HCT116 (cell line): ENCODE measurements around the gene RNF111. TPM values are rescaled to one million over a fixed set of nuclear protein-coding genes. Genes with fewer than 3 reads are reported as not detected.

ENCODE experiments used
- ATAC-seq: fragments of 200-7000 bp; cut with Tn5 transposase; 2 replicates; pipeline ENCODE4 v1.9.1; 2020; ENCODE audit warnings: mild to moderate bottlenecking, moderate library complexity
- BruUV-seq: library from RNA; stranded (reverse); fragments of 400-500 nt; replicated peaks from 2 replicates; lab custom pipeline; 2021; lab: Mats Ljungman, UMichigan
- CTCF ChIA-PET: fragments of 300-600 bp; sonication (Branson Sonifier 250); formaldehyde crosslinking; loops from one replicate; lab custom pipeline; 2021; ENCODE audit warnings: antibody characterized with exemption; lab: Charles Lee
- POLR2A ChIA-PET: fragments of 300-600, 350-600 bp; sonication (Branson Sonifier 250); formaldehyde crosslinking; loops from one replicate; lab custom pipeline; 2021; ENCODE audit warnings: antibody characterized with exemption; lab: Charles Lee
- RAD21 ChIA-PET, 2 experiments: fragments of 300-600 bp; sonication (Branson Sonifier 250); formaldehyde crosslinking; loops; one replicate each; lab custom pipeline; 2023; ENCODE audit warnings: low total read pairs in 2 of 2; ENCODE audit not compliant: uncharacterized antibody in 2 of 2, unreplicated experiment in 2 of 2, low non-redundant PET in 1 of 2; lab: Charles Lee
- DNase-seq: peaks from one replicate; pipeline ENCODE4 v3.0.0-alpha.2; 2010; ENCODE audit warnings: low read depth, low spot score
- H2AFZ ChIP-seq: fragments of 200-600 bp; shearing (Covaris generic), sonication (generic); 2 replicates; pipeline ENCODE4 v1.6.1; 2017; ENCODE audit warnings: low read depth, mixed run types, mixed read lengths, antibody characterized with exemption, low read length; ENCODE audit not compliant: poor library complexity, severe bottlenecking
- H3K27ac ChIP-seq: 2 replicates; pipeline ENCODE4 v1.5.1; 2012; ENCODE audit warnings: low read depth, low read length
- H3K27me3 ChIP-seq: fragments of 200-600 bp; sonication (generic); 2 replicates; pipeline ENCODE4 v1.6.1; 2016; ENCODE audit warnings: mixed run types, low read length, mixed read lengths; ENCODE audit not compliant: insufficient read depth
- H3K36me3 ChIP-seq, 2 experiments: fragments of 200-500 bp in 1 of 2; fragments of 200-600 bp in 1 of 2; sonication (Bioruptor generic) in 1 of 2; sonication (generic) in 1 of 2; 2 replicates each; pipeline versions ENCODE4 v1.5.1 to v1.6.1; 2014 to 2016; ENCODE audit warnings: low read length in 2 of 2, inconsistent platforms in 1 of 2, mixed read lengths in 1 of 2, mixed run types in 1 of 2; ENCODE audit not compliant: insufficient read depth in 2 of 2, control insufficient read depth in 1 of 2
- H3K4me1 ChIP-seq, 2 experiments: fragments of 200-600 bp in 1 of 2; sonication (generic) in 1 of 2; 2 replicates each; pipeline versions ENCODE4 v1.5.1 to v1.6.1; 2012 to 2017; ENCODE audit warnings: low read length in 2 of 2, inconsistent platforms in 1 of 2, mild to moderate bottlenecking in 1 of 2, mixed read lengths in 1 of 2, mixed run types in 1 of 2, moderate library complexity in 1 of 2; ENCODE audit not compliant: insufficient read depth in 2 of 2, control insufficient read depth in 1 of 2
- H3K4me2 ChIP-seq: fragments of 200-600 bp; sonication (generic); 2 replicates; pipeline ENCODE4 v1.6.1; 2017; ENCODE audit warnings: mixed run types, low read length, mixed read lengths
- H3K4me3 ChIP-seq, 2 experiments: fragments of 200-600 bp in 1 of 2; sonication (generic) in 1 of 2; replicated peaks in 1 of 2; 2 replicates each; pipeline ENCODE4 v1.5.1; 2011 to 2016; ENCODE audit warnings: low read length in 2 of 2, control low read depth in 1 of 2, low read depth in 1 of 2, mild to moderate bottlenecking in 1 of 2, mixed read lengths in 1 of 2, mixed run types in 1 of 2
- H3K79me2 ChIP-seq: fragments of 200-600 bp; sonication (generic); 2 replicates; pipeline ENCODE4 v1.6.1; 2017; ENCODE audit warnings: mild to moderate bottlenecking, mixed run types, low read length, moderate library complexity, mixed read lengths; ENCODE audit not compliant: insufficient read depth
- H3K9ac ChIP-seq: fragments of 200-600 bp; sonication (generic); 2 replicates; pipeline ENCODE4 v1.6.1; 2016; ENCODE audit warnings: low read length, mixed read lengths
- H3K9me2 ChIP-seq: fragments of 200-600 bp; sonication (generic), shearing (Covaris generic); 2 replicates; pipeline ENCODE4 v1.6.1; 2017; ENCODE audit warnings: mixed run types, mild to moderate bottlenecking, moderate library complexity; ENCODE audit not compliant: insufficient read depth
- H3K9me3 ChIP-seq, 2 experiments: fragments of 200-500 bp in 1 of 2; fragments of 200-600 bp in 1 of 2; sonication (Bioruptor generic) in 1 of 2; sonication (generic) in 1 of 2; 2 replicates each; pipeline ENCODE4 v1.6.1; 2014 to 2017; ENCODE audit warnings: low read length in 2 of 2, mixed read lengths in 2 of 2, inconsistent platforms in 1 of 2, low read depth in 1 of 2, mild to moderate bottlenecking in 1 of 2, mixed run types in 1 of 2, moderate library complexity in 1 of 2; ENCODE audit not compliant: control insufficient read depth in 1 of 2, insufficient read depth in 1 of 2
- H4K20me1 ChIP-seq: fragments of 200-600 bp; sonication (generic), shearing (Covaris generic); 2 replicates; pipeline ENCODE4 v1.6.1; 2017; ENCODE audit warnings: mixed run types, mild to moderate bottlenecking, moderate library complexity; ENCODE audit not compliant: insufficient read depth
- CEBPB ChIP-seq: IDR thresholded peaks from 2 replicates; pipeline ENCODE4 v1.6.1; 2012; ENCODE audit warnings: low read depth
- EGR1 ChIP-seq: IDR thresholded peaks from 2 replicates; pipeline ENCODE4 v1.6.1; 2012; ENCODE audit warnings: low read depth
- ELF1 ChIP-seq: IDR thresholded peaks from 2 replicates; pipeline ENCODE4 v1.6.1; 2012; ENCODE audit warnings: low read depth, borderline replicate concordance
- EZH2 ChIP-seq: fragments of 200-600 bp; sonication (generic); IDR thresholded peaks from 2 replicates; pipeline ENCODE4 v1.6.1; 2017; ENCODE audit warnings: antibody characterized with exemption, mixed run types
- POLR2A ChIP-seq: IDR thresholded peaks from 2 replicates; pipeline ENCODE4 v1.7.0; 2011; ENCODE audit warnings: borderline replicate concordance; ENCODE audit not compliant: insufficient read depth, insufficient read length; ENCODE audit errors: extremely low read depth
- RAD21 ChIP-seq: IDR thresholded peaks from 2 replicates; pipeline ENCODE4 v1.6.1; 2012; ENCODE audit warnings: low read depth, mild to moderate bottlenecking
- SIN3A ChIP-seq: IDR thresholded peaks from 2 replicates; pipeline ENCODE4 v1.6.1; 2012; ENCODE audit warnings: low read depth
- SP1 ChIP-seq: IDR thresholded peaks from 2 replicates; pipeline ENCODE4 v1.6.1; 2012; ENCODE audit warnings: low read depth
- TCF7L2 ChIP-seq: IDR thresholded peaks from 2 replicates; pipeline ENCODE4 v1.7.0; 2011; ENCODE audit warnings: borderline replicate concordance, inconsistent platforms; ENCODE audit not compliant: insufficient read depth, insufficient read length; ENCODE audit errors: extremely low read depth
- ZBTB33 ChIP-seq: IDR thresholded peaks from 2 replicates; pipeline ENCODE4 v1.6.1; 2011; ENCODE audit warnings: mild to moderate bottlenecking, low read length, moderate library complexity; ENCODE audit not compliant: insufficient replicate concordance; ENCODE audit errors: extremely low read depth
- ZFX ChIP-seq: fragments of 450-650 bp; IDR thresholded peaks from 2 replicates; pipeline ENCODE4 v1.6.1; 2017
- ZNF274 ChIP-seq: fragments of 200-500 bp; sonication (Bioruptor generic); IDR thresholded peaks from 2 replicates; pipeline ENCODE4 v1.6.1; 2014; ENCODE audit warnings: mild to moderate bottlenecking, low read depth, low read length, inconsistent platforms
- intact Hi-C: fragments of 100-400 bp; cut with micrococcal nuclease; formaldehyde crosslinking; loops from 2 replicates; pipeline ENCODE4 v1.10.0; 2022
- total RNA-seq: library from RNA; stranded (reverse); gene quantifications from one replicate; pipeline ENCODE4 v1.2.1, GENCODE V29; 2021; ENCODE audit not compliant: unreplicated experiment
- TF ChIP-seq, protein P1 (sequence below): IDR thresholded peaks from 2 replicates; pipeline ENCODE4 v1.6.1; 2012
- TF ChIP-seq, protein P2 (sequence below): IDR thresholded peaks from 2 replicates; pipeline ENCODE4 v1.6.1; 2012; ENCODE audit warnings: low read depth
- TF ChIP-seq, protein P3 (sequence below), 3 experiments: fragments of 200-600 bp in 1 of 3; sonication (generic) in 1 of 3; IDR thresholded peaks in 2 of 3; conservative IDR thresholded peaks in 1 of 3; 2 replicates each; pipeline ENCODE4 v1.5.1; 2012 to 2017; ENCODE audit warnings: low read depth in 2 of 3, low read length in 2 of 3, antibody characterized with exemption in 1 of 3, borderline replicate concordance in 1 of 3, control low read depth in 1 of 3, mild to moderate bottlenecking in 1 of 3, mixed read lengths in 1 of 3, mixed run types in 1 of 3, moderate library complexity in 1 of 3; ENCODE audit not compliant: insufficient read depth in 1 of 3

The RNF111 gene
- total RNA-seq, 1 experiment from 2014 or later, result 31.5 TPM

DNA sequence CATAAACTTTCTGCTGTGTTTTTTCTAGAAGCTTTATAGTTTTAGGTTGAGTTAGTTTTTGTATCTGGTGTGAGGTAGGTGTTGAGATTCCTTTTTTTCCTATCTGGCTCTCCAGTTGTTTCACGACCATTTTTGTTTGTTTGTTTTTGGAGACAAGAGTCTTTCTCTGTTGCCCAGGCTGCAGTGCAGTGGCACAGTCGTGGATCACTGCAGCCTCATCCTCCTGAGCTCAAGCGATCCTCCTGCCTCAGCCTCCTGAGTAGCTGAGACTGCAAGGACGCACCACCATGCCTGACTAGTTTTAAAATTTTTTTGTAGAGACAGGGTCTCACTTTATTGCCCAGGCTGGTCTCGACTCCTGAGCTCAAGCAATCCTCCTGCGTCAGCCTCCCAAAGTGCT is 20.6 kb downstream of the RNF111 start:
- no peak overlapping the region for H3K4me2 ChIP-seq
- no peak for TF ChIP-seq EGR1
- TF ChIP-seq SIN3A, result no peak
- TF ChIP-seq SP1, result no peak
- no peak for TF ChIP-seq CEBPB
- TF ChIP-seq, protein P1, sequence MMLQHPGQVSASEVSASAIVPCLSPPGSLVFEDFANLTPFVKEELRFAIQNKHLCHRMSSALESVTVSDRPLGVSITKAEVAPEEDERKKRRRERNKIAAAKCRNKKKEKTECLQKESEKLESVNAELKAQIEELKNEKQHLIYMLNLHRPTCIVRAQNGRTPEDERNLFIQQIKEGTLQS, result no peak
- no peak for TF ChIP-seq TCF7L2
- TF ChIP-seq RAD21, result no peak
- TF ChIP-seq ELF1, result no peak
- TF ChIP-seq EZH2, result no peak
- TF ChIP-seq ZNF274, result no peak
- TF ChIP-seq, protein P2, sequence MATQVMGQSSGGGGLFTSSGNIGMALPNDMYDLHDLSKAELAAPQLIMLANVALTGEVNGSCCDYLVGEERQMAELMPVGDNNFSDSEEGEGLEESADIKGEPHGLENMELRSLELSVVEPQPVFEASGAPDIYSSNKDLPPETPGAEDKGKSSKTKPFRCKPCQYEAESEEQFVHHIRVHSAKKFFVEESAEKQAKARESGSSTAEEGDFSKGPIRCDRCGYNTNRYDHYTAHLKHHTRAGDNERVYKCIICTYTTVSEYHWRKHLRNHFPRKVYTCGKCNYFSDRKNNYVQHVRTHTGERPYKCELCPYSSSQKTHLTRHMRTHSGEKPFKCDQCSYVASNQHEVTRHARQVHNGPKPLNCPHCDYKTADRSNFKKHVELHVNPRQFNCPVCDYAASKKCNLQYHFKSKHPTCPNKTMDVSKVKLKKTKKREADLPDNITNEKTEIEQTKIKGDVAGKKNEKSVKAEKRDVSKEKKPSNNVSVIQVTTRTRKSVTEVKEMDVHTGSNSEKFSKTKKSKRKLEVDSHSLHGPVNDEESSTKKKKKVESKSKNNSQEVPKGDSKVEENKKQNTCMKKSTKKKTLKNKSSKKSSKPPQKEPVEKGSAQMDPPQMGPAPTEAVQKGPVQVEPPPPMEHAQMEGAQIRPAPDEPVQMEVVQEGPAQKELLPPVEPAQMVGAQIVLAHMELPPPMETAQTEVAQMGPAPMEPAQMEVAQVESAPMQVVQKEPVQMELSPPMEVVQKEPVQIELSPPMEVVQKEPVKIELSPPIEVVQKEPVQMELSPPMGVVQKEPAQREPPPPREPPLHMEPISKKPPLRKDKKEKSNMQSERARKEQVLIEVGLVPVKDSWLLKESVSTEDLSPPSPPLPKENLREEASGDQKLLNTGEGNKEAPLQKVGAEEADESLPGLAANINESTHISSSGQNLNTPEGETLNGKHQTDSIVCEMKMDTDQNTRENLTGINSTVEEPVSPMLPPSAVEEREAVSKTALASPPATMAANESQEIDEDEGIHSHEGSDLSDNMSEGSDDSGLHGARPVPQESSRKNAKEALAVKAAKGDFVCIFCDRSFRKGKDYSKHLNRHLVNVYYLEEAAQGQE, result no peak
- TF ChIP-seq POLR2A, result no peak
- TF ChIP-seq, protein P3, sequence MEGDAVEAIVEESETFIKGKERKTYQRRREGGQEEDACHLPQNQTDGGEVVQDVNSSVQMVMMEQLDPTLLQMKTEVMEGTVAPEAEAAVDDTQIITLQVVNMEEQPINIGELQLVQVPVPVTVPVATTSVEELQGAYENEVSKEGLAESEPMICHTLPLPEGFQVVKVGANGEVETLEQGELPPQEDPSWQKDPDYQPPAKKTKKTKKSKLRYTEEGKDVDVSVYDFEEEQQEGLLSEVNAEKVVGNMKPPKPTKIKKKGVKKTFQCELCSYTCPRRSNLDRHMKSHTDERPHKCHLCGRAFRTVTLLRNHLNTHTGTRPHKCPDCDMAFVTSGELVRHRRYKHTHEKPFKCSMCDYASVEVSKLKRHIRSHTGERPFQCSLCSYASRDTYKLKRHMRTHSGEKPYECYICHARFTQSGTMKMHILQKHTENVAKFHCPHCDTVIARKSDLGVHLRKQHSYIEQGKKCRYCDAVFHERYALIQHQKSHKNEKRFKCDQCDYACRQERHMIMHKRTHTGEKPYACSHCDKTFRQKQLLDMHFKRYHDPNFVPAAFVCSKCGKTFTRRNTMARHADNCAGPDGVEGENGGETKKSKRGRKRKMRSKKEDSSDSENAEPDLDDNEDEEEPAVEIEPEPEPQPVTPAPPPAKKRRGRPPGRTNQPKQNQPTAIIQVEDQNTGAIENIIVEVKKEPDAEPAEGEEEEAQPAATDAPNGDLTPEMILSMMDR (IDR thresholded peaks at IDR 0.05 in 2 of 3, conservative IDR thresholded peaks at IDR 0.05 in 1 of 3; ENCODE audit: borderline replicate concordance in 1 of 3, insufficient read depth in 1 of 3, low read depth in 2 of 3, low read length in 2 of 3), result no peak
- no peak for TF ChIP-seq ZFX
- TF ChIP-seq ZBTB33, result no peak
- H3K4me1 ChIP-seq, result no peaks in the 10 kb centered on the region; a peak in 1 of 4 replicates
- H3K27ac ChIP-seq, result no peak overlapping the region
- intact Hi-C loops, result no loop called here
- H3K9ac ChIP-seq, result no peak overlapping the region
- no peaks in the 10 kb centered on the region for H3K9me2 ChIP-seq
- DNase-seq (no peak), ATAC-seq (no peak)
- no peaks in the 10 kb centered on the region for H3K36me3 ChIP-seq
- peaks cover 83% of the 10 kb centered on the region for H3K79me2 ChIP-seq
- no peak overlapping the region for H2AFZ ChIP-seq
- H4K20me1 ChIP-seq, result no peaks in the 10 kb centered on the region
- ChIA-PET RAD21 (no interaction called here), POLR2A (no interaction called here), CTCF (no interaction called here)
- H3K27me3 ChIP-seq, result no peaks in the 10 kb centered on the region
- BruUV-seq, result no TSS peak
- H3K9me3 ChIP-seq, result no peaks in the 10 kb centered on the region
- H3K4me3 ChIP-seq, result no peak overlapping the region
